Measurements from ENCODE around the gene CFAP46.
"Not testable (repeated sequence)": the region's sequence is repeated elsewhere in the genome, so short reads cannot be mapped to it uniquely, and the experiment has no call there.

The CFAP46 gene

GRCh38 chr10:132797986-132798385 is 144.4 kb downstream of the CFAP46 start:
- DNase-seq (ENCODE audit: extremely low read depth in 1 of 2, low read depth in 1 of 2), result not testable (repeated sequence)

- DNase-seq (ENCODE audit: extremely low read depth in 1 of 2, low read depth in 1 of 2), result no peak
Observed at GRCh38 chr10:132796846-132797245, 145.5 kb downstream of the CFAP46 start.

- DNase-seq (ENCODE audit: extremely low read depth in 1 of 2, low read depth in 1 of 2), result no peak
Observed at GRCh38 chr10:132793871-132794849, 148.2 kb downstream of the CFAP46 start.

- DNase-seq (ENCODE audit: extremely low read depth in 1 of 2, low read depth in 1 of 2), result no peak
Observed at GRCh38 chr10:132793213-132793612, 149.2 kb downstream of the CFAP46 start.

GRCh38 chr10:132792796-132793195 is 149.6 kb downstream of the CFAP46 start:
- DNase-seq (ENCODE audit: extremely low read depth in 1 of 2, low read depth in 1 of 2), result no peak

- not testable (repeated sequence) for DNase-seq (ENCODE audit: extremely low read depth in 1 of 2, low read depth in 1 of 2)
Observed at GRCh38 chr10:132792099-132792498, 150.3 kb downstream of the CFAP46 start.

GRCh38 chr10:132790934-132791829 is 151.2 kb downstream of the CFAP46 start:
- no peak for DNase-seq (ENCODE audit: extremely low read depth in 1 of 2, low read depth in 1 of 2)

GRCh38 chr10:132790470-132790869 is 151.9 kb downstream of the CFAP46 start:
- no peak for DNase-seq (ENCODE audit: extremely low read depth in 1 of 2, low read depth in 1 of 2)

- DNase-seq (ENCODE audit: extremely low read depth in 1 of 2, low read depth in 1 of 2), result no peak
Observed at GRCh38 chr10:132789659-132790148, 152.7 kb downstream of the CFAP46 start.

GRCh38 chr10:132788831-132789219 is 153.5 kb downstream of the CFAP46 start:
- DNase-seq (ENCODE audit: extremely low read depth in 1 of 2, low read depth in 1 of 2), result no peak

- no peak for DNase-seq (ENCODE audit: extremely low read depth in 1 of 2, low read depth in 1 of 2)
Observed at GRCh38 chr10:132788180-132788830, 154.1 kb downstream of the CFAP46 start.

- no peak for DNase-seq (ENCODE audit: extremely low read depth in 1 of 2, low read depth in 1 of 2)
Observed at GRCh38 chr10:132787495-132788179, 154.7 kb downstream of the CFAP46 start.

GRCh38 chr10:132786884-132787494 is 155.4 kb downstream of the CFAP46 start:
- no peak for DNase-seq (ENCODE audit: extremely low read depth in 1 of 2, low read depth in 1 of 2)

GRCh38 chr10:132786476-132786883 is 155.9 kb downstream of the CFAP46 start:
- no peak for DNase-seq (ENCODE audit: extremely low read depth in 1 of 2, low read depth in 1 of 2)

- no peak for DNase-seq (ENCODE audit: extremely low read depth in 1 of 2, low read depth in 1 of 2)
Observed at GRCh38 chr10:132785723-132786475, 156.5 kb downstream of the CFAP46 start, which contains the start of gene NKX6-2. NKX6-2 (minus strand) TSS chr10:132786147; CDS start chr10:132785948, 199 bp downstream.

- no peak for DNase-seq (ENCODE audit: extremely low read depth in 1 of 2, low read depth in 1 of 2)
Observed at GRCh38 chr10:132784866-132785722, 157.3 kb downstream of the CFAP46 start.

- DNase-seq (ENCODE audit: extremely low read depth in 1 of 2, low read depth in 1 of 2), result no peak
Observed at GRCh38 chr10:132783940-132784865, 158.2 kb downstream of the CFAP46 start.

All from stimulated activated CD8-positive, alpha-beta memory T cell treated with anti-CD3 and anti-CD28 coated beads, Interleukin-7, amount 100 ng/mL, for 48 hours (primary cell).